ENCODE data around the gene HMGXB3. TPM values are rescaled to one million over a fixed set of nuclear protein-coding genes. Genes with fewer than 3 reads are reported as not detected.

HMGXB3 gene
- total RNA-seq, 2 donors from 2014 or later, result 21.8 to 40.2 TPM

DNA sequence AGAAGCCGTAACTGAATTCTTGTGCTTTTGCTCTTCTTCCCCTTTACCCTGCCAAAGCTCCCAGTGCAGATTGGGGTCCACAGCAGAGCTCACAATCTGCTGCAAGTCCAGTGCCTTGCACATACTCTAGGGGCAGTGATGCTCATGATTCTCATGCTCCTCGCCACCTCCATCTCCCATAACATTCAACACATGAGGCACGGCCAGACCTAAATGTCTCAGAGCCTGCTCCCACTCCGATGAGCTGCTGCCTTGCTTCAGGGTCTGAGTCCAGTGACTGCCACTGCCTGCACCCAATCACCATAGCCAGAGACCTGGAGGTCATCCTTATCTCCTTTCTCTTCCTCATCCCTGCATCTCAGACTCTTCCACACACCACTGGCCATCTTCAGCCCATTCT lies 75.3 kb downstream of the HMGXB3 start:
- DNase-seq, result peak; percentile 10
- Histone ChIP-seq H3K27ac (no peak overlapping the region), H3K9ac (ENCODE audit: low read depth in 2 of 2, low read length in 2 of 2) (no peak overlapping the region), H3K4me3 (no peak overlapping the region), H3K4me1 (no peaks in the 10 kb centered on the region), H3K9me3 (no peaks in the 10 kb centered on the region), H3K27me3 (no peaks in the 10 kb centered on the region), H3K36me3 (no peaks in the 10 kb centered on the region)
- intact Hi-C loops (cut with DNase I), result no loop called here
- TF ChIP-seq, protein P1, sequence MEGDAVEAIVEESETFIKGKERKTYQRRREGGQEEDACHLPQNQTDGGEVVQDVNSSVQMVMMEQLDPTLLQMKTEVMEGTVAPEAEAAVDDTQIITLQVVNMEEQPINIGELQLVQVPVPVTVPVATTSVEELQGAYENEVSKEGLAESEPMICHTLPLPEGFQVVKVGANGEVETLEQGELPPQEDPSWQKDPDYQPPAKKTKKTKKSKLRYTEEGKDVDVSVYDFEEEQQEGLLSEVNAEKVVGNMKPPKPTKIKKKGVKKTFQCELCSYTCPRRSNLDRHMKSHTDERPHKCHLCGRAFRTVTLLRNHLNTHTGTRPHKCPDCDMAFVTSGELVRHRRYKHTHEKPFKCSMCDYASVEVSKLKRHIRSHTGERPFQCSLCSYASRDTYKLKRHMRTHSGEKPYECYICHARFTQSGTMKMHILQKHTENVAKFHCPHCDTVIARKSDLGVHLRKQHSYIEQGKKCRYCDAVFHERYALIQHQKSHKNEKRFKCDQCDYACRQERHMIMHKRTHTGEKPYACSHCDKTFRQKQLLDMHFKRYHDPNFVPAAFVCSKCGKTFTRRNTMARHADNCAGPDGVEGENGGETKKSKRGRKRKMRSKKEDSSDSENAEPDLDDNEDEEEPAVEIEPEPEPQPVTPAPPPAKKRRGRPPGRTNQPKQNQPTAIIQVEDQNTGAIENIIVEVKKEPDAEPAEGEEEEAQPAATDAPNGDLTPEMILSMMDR (IDR thresholded peaks at IDR 0.05), result no peak

DNA sequence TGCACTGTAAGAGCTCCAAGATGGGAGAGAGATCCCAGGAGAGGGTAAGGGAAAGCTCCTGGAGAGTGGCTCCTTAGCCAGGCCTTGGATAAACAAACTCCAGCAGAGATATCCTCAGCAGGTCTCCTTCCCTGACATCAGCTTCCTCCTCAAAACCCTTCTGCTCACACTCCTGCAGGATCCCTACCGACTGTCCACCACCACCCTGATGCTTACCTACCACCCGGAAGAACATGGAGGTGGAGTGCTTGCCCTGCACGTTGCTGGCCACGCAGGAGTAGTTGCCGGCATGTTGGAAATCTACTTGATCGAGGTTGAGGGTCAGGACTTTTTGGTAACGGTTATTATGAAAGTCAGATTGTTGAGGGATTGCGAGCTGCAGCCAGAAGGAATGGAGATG lies 76.5 kb downstream of the HMGXB3 start:
- peak; percentile 8 for DNase-seq

DNA sequence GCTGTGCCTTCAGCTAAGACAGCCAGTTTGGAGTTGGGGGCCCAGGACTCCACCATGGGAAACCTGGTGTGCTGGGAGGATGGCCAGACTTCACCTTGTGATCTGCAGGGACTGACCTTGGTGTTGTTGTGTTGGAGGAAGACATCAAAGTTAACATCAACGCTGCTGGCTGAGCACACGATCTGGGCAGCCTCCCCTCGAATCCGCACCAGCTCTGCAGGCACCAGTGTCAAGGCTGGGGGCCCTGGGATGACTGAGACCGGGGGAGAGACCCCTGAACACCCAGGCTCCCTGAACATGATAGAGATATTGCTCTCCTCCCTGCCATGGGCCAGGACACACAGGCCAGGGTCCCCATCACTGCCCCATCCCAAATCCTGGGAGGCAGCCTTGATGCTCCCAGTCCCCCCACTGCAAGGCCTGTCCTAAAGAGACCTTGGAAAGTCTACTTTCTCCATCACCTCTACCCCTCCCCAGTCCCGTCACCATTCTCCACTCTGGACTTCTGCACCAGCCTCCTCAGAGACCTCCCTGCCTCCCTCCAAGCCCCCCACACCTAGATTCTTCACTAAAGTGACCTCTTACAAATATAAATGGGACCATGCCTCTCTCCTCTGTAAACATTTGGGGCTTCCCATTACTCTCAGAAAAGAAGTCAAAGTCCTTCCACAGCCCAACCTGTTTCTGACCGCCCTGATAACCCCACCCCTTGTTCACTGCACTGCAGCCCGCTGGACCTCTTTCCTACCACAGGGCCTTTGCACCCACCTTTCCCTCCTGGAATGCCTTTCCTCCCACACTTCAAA lies 77.7 kb downstream of the HMGXB3 start:
- Histone ChIP-seq H3K27ac (no peak overlapping the region), H3K27me3 (no peaks in the 10 kb centered on the region), H3K9ac (ENCODE audit: low read depth in 2 of 2, low read length in 2 of 2) (no peak overlapping the region), H3K9me3 (no peaks in the 10 kb centered on the region), H3K36me3 (no peaks in the 10 kb centered on the region), H3K4me1 (no peaks in the 10 kb centered on the region), H3K4me3 (no peak overlapping the region)
- TF ChIP-seq, protein P1 (IDR thresholded peaks at IDR 0.05), result no peak
- intact Hi-C loops (cut with DNase I), result no loop called here
- peak; percentile 6 for DNase-seq

More for the DNA sequence above, 76.5 kb downstream of the HMGXB3 start:
- Histone ChIP-seq H3K9ac (ENCODE audit: low read depth in 2 of 2, low read length in 2 of 2) (no peak overlapping the region), H3K27ac (no peak overlapping the region), H3K9me3 (no peaks in the 10 kb centered on the region), H3K27me3 (no peaks in the 10 kb centered on the region), H3K4me1 (no peaks in the 10 kb centered on the region), H3K36me3 (no peaks in the 10 kb centered on the region), H3K4me3 (no peak overlapping the region)
- TF ChIP-seq, protein P1 (IDR thresholded peaks at IDR 0.05), result no peak
- intact Hi-C loops (cut with DNase I), result no loop called here

DNA sequence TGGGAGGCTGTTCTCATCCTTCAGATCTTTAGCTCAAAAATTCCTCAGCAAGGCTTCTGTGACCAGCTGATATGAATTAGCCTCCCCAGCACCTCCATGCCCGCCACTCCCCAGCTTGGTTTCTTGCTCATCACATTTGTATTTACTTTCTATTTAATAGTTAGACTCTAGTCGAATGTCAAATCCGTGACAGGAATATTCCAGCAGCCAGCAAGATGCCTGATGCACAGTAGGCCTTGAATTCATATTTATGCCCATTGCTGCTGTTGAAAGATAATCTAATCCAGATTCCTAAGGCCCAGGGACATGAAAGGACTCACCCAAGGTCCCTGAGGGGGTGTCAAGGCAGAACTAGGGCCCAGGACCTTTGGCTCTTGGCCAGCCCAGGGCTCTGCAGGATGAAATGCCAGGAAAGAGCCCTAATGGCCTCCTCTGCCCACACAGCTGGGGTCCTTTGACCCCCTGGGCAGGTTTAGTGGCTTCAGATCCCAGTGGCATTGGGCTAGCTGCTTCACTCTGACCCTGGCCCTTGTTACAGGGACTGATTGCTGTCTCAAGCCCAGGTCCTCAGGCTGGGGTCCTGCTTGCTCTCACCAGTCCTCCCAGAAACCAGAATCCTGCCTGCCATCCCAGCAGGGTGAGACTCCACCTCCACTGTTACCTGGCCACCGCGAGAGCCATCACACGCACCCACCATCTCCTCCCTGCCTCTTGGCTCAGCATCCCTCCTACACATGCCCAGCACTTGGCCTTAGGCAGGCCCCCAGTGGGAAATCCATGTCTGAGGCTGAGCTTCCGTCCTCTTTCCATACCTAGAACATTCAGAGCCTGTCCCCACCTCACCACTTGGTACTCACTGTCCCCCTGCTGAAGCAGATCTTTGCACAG lies 78.5 kb downstream of the HMGXB3 start:
- Histone ChIP-seq H3K4me1 (no peaks in the 10 kb centered on the region), H3K27ac (no peak overlapping the region), H3K36me3 (no peaks in the 10 kb centered on the region), H3K27me3 (no peaks in the 10 kb centered on the region), H3K4me3 (no peak overlapping the region), H3K9me3 (no peaks in the 10 kb centered on the region), H3K9ac (ENCODE audit: low read depth in 2 of 2, low read length in 2 of 2) (no peak overlapping the region)
- intact Hi-C loops (cut with DNase I), result no loop called here
- peak; percentile 7 for DNase-seq
- TF ChIP-seq, protein P1 (IDR thresholded peaks at IDR 0.05), result no peak

DNA sequence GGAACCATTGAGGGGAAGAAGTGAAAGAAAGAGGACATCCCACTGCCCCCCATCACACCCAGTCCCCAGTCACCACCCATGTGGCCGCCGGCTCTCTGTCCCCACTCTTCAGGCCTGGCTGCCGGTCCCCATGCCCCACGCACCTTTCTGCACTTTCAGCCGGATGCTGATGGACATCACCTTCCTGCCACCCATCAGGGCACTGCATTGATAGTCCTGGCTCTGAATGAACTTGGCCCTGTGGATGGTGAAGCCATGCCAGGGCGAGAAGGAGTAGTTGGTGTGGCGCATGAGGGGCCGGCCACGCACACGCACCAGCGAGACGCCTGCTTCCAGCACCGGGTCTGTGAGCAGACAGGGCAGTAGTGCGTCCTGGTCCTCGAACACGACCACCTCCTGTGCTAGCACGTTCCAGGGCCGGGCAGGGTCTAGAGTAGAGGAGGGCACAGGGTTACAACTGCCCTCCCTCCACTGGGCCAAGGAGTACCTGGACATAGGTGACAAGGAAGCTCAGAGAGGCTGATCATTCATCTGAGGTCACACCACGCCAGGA lies 79.4 kb downstream of the HMGXB3 start:
- Histone ChIP-seq H3K4me3 (no peak overlapping the region), H3K9ac (ENCODE audit: low read depth in 2 of 2, low read length in 2 of 2) (no peak overlapping the region), H3K4me1 (no peaks in the 10 kb centered on the region), H3K9me3 (no peaks in the 10 kb centered on the region), H3K27me3 (no peaks in the 10 kb centered on the region), H3K27ac (no peak overlapping the region), H3K36me3 (no peaks in the 10 kb centered on the region)
- intact Hi-C loops (cut with DNase I), result no loop called here
- peak; percentile 13 for DNase-seq
- TF ChIP-seq, protein P1 (IDR thresholded peaks at IDR 0.05), result no peak
